H9 (cell line): Measurements from ENCODE around the gene RINT1. TPM values are rescaled to one million over a fixed set of nuclear protein-coding genes. Genes with fewer than 3 reads are reported as not detected.

Experiments
- DNase-seq: peaks from one replicate; pipeline ENCODE4 v3.0.0-alpha.2; 2017
- H2AFZ ChIP-seq: one replicate; pipeline ENCODE4 v1.6.1; 2013; ENCODE audit warnings: mild to moderate bottlenecking, low read length, control low read depth, moderate library complexity
- H2AK5ac ChIP-seq: 2 replicates; pipeline ENCODE4 v1.6.1; 2013; ENCODE audit warnings: low read length, control low read depth, mixed read lengths; ENCODE audit not compliant: insufficient read length
- H2BK120ac ChIP-seq: one replicate; pipeline ENCODE4 v1.6.1; 2013; ENCODE audit warnings: low read depth, mild to moderate bottlenecking, low read length, control low read depth, inconsistent platforms; ENCODE audit not compliant: poor library complexity, severe bottlenecking
- H2BK12ac ChIP-seq: 2 replicates; pipeline ENCODE4 v1.6.1; 2013; ENCODE audit warnings: low read length, control low read depth, mixed read lengths, low read depth; ENCODE audit not compliant: insufficient read length
- H2BK15ac ChIP-seq: 2 replicates; pipeline ENCODE4 v1.6.1; 2013; ENCODE audit warnings: low read depth, low read length, control low read depth
- H2BK20ac ChIP-seq: one replicate; pipeline ENCODE4 v1.6.1; 2013; ENCODE audit warnings: low read depth, mild to moderate bottlenecking, low read length, control low read depth, inconsistent platforms; ENCODE audit not compliant: poor library complexity, severe bottlenecking
- H2BK5ac ChIP-seq: 2 replicates; pipeline ENCODE4 v1.6.1; 2013; ENCODE audit warnings: low read length, control low read depth, mixed read lengths; ENCODE audit not compliant: insufficient read length
- H3K14ac ChIP-seq: 2 replicates; pipeline ENCODE4 v1.6.1; 2013; ENCODE audit warnings: low read length, control low read depth; ENCODE audit not compliant: insufficient read depth
- H3K18ac ChIP-seq: 2 replicates; pipeline ENCODE4 v1.6.1; 2013; ENCODE audit warnings: low read depth, mild to moderate bottlenecking, mixed read lengths, low read length, control low read depth; ENCODE audit not compliant: insufficient read length
- H3K23ac ChIP-seq: 2 replicates; pipeline ENCODE4 v1.6.1; 2013; ENCODE audit warnings: low read length, control low read depth, mixed read lengths, low read depth; ENCODE audit not compliant: insufficient read length
- H3K23me2 ChIP-seq: 2 replicates; pipeline ENCODE4 v1.6.1; 2013; ENCODE audit warnings: low read depth, mild to moderate bottlenecking, mixed read lengths, low read length, control low read depth; ENCODE audit not compliant: insufficient read length, poor library complexity, severe bottlenecking
- H3K27ac ChIP-seq: 2 replicates; pipeline ENCODE4 v1.5.1; 2013; ENCODE audit warnings: low read length, control low read depth, mixed read lengths, low read depth; ENCODE audit not compliant: insufficient read length
- H3K27me3 ChIP-seq: 2 replicates; pipeline ENCODE4 v1.6.1; 2013; ENCODE audit warnings: low read length, control low read depth, inconsistent platforms; ENCODE audit not compliant: insufficient read depth
- H3K4ac ChIP-seq: 2 replicates; pipeline ENCODE4 v1.6.1; 2013; ENCODE audit warnings: low read depth, mild to moderate bottlenecking, control low read depth, inconsistent platforms, low read length, moderate library complexity
- H3K4me1 ChIP-seq: 2 replicates; pipeline ENCODE4 v1.6.1; 2013; ENCODE audit warnings: low read length, control low read depth, inconsistent platforms; ENCODE audit not compliant: insufficient read depth
- H3K4me2 ChIP-seq: 2 replicates; pipeline ENCODE4 v1.6.1; 2013; ENCODE audit warnings: low read length, control low read depth, mixed read lengths; ENCODE audit not compliant: insufficient read length, insufficient read depth
- H3K56ac ChIP-seq: 2 replicates; pipeline ENCODE4 v1.6.1; 2013; ENCODE audit warnings: low read depth, mild to moderate bottlenecking, mixed read lengths, low read length, control low read depth; ENCODE audit not compliant: insufficient read length
- H3K79me1 ChIP-seq: 2 replicates; pipeline ENCODE4 v1.6.1; 2013; ENCODE audit warnings: low read depth, mild to moderate bottlenecking, moderate library complexity, low read length, control low read depth, inconsistent platforms; ENCODE audit not compliant: insufficient read depth, poor library complexity, severe bottlenecking
- H3K79me2 ChIP-seq: 2 replicates; pipeline ENCODE4 v1.6.1; 2013; ENCODE audit warnings: low read length, control low read depth, inconsistent platforms; ENCODE audit not compliant: insufficient read depth
- H3K9ac ChIP-seq: 2 replicates; pipeline ENCODE4 v1.6.1; 2013; ENCODE audit warnings: low read length, control low read depth, mixed read lengths; ENCODE audit not compliant: insufficient read length; ENCODE audit errors: extremely low read depth
- H3K9me3 ChIP-seq: one replicate; pipeline ENCODE4 v1.6.1; 2013; ENCODE audit warnings: low read depth, low read length, inconsistent platforms; ENCODE audit not compliant: control insufficient read depth
- H3T11ph ChIP-seq: one replicate; pipeline ENCODE4 v1.6.1; 2013; ENCODE audit warnings: mild to moderate bottlenecking, low read length, control low read depth, inconsistent platforms
- H4K20me1 ChIP-seq: one replicate; pipeline ENCODE4 v1.6.1; 2013; ENCODE audit not compliant: control insufficient read depth, insufficient read length, insufficient read depth
- H4K5ac ChIP-seq: 2 replicates; pipeline ENCODE4 v1.6.1; 2013; ENCODE audit warnings: low read depth, mild to moderate bottlenecking, mixed read lengths, low read length, control low read depth; ENCODE audit not compliant: insufficient read length
- H4K8ac ChIP-seq: replicated peaks from 2 replicates; pipeline ENCODE4 v1.6.1; 2013; ENCODE audit warnings: low read length, control low read depth, mixed read lengths, low read depth; ENCODE audit not compliant: insufficient read length
- H4K91ac ChIP-seq: 2 replicates; pipeline ENCODE4 v1.6.1; 2013; ENCODE audit warnings: low read depth, mild to moderate bottlenecking, moderate library complexity, mixed read lengths, low read length, control low read depth; ENCODE audit not compliant: insufficient read length
- H3K27ac Mint-ChIP-seq, 3 experiments: 2 replicates in 2 of 3; 3 replicates in 1 of 3; pipeline ENCODE4 v1.8.0; 2020 to 2021; ENCODE audit warnings: mixed read lengths in 3 of 3, mild to moderate bottlenecking in 1 of 3, moderate library complexity in 1 of 3
- H3K27me3 Mint-ChIP-seq: 2 replicates; pipeline ENCODE4 v1.8.0; 2021; ENCODE audit warnings: low read depth, mild to moderate bottlenecking, moderate library complexity, mixed read lengths
- H3K36me3 Mint-ChIP-seq, 3 experiments: 2 replicates in 2 of 3; 3 replicates in 1 of 3; pipeline ENCODE4 v1.8.0; 2020 to 2021; ENCODE audit warnings: low read depth in 3 of 3, mixed read lengths in 3 of 3; ENCODE audit not compliant: insufficient read depth in 1 of 3
- H3K4me1 Mint-ChIP-seq, 2 experiments: 2 replicates each; pipeline ENCODE4 v1.8.0; 2020; ENCODE audit warnings: mixed read lengths in 2 of 2
- H3K4me3 Mint-ChIP-seq, 2 experiments: 2 replicates in 1 of 2; 3 replicates in 1 of 2; pipeline ENCODE4 v1.8.0; 2020 to 2021; ENCODE audit warnings: mild to moderate bottlenecking in 2 of 2, mixed read lengths in 2 of 2, moderate library complexity in 1 of 2
- H3K9me3 Mint-ChIP-seq, 2 experiments: 2 replicates in 1 of 2; 3 replicates in 1 of 2; pipeline ENCODE4 v1.8.0; 2020; ENCODE audit warnings: mild to moderate bottlenecking in 2 of 2, mixed read lengths in 2 of 2, moderate library complexity in 1 of 2
- CTCF ChIP-seq: fragments of 200-600 bp; sonication (generic); conservative IDR thresholded peaks from 3 replicates; pipeline ENCODE4 v1.8.0; 2021; ENCODE audit warnings: antibody characterized with exemption, mild to moderate bottlenecking
- WGBS: extraction: QIAGEN DNeasy Blood & Tissue Kit; methylation state at CpG from one replicate; pipeline ENCODE4 v1.1.7; 2013; ENCODE audit warnings: missing lambda C conversion rate, low lambda C conversion rate, mixed read lengths; ENCODE audit not compliant: insufficient read length; ENCODE audit errors: extremely low coverage; 5-methylcytosine and 5-hydroxymethylcytosine counted together
- total RNA-seq: library from RNA; stranded (reverse); gene quantifications from 2 replicates; pipeline ENCODE4 v1.2.1, GENCODE V29; 2021

The RINT1 gene
- total RNA-seq, 1 experiment from 2014 or later, result 21.5 TPM

- Histone ChIP-seq H3K23ac (no peak overlapping the region), H3K79me1 (no peaks in the 10 kb centered on the region), H3K18ac (no peak overlapping the region), H4K5ac (no peak overlapping the region), H3T11ph (no peak overlapping the region), H3K56ac (no peak overlapping the region), H3K4me1 (no peaks in the 10 kb centered on the region), H3K23me2 (no peaks in the 10 kb centered on the region), H3K27ac (no peak overlapping the region), H2BK15ac (no peak overlapping the region), H4K20me1 (no peaks in the 10 kb centered on the region), H2BK5ac (no peak overlapping the region), H4K91ac (no peak overlapping the region), H3K4me2 (no peak overlapping the region), H4K8ac (no peak overlapping the region), H2AK5ac (no peak overlapping the region), H3K79me2 (no peaks in the 10 kb centered on the region), H2BK12ac (no peak overlapping the region), H3K9me3 (no peaks in the 10 kb centered on the region), H3K14ac (no peak overlapping the region), H3K27me3 (no peaks in the 10 kb centered on the region), H3K4ac (no peak overlapping the region), H2BK120ac (no peak overlapping the region), H3K9ac (no peak overlapping the region), H2BK20ac (no peak overlapping the region), H2AFZ (no peak overlapping the region)
- no peaks in the 10 kb centered on the region for H3K36me3 Mint-ChIP-seq
- peak overlapping the region in 1 of 3 experiments; percentile 48; a peak in 1 of 7 replicates for H3K27ac Mint-ChIP-seq
- no peak overlapping the region for H3K4me3 Mint-ChIP-seq
- DNase-seq, result no peak
- TF ChIP-seq CTCF, result no peak
- WGBS, result no CpG with 5 or more reads among the region's 5 CpGs
- H3K4me1 Mint-ChIP-seq, result peaks cover 6 to 8% of the 10 kb centered on the region in 2 experiments
- H3K9me3 Mint-ChIP-seq, result no peaks in the 10 kb centered on the region
- no peaks in the 10 kb centered on the region for H3K27me3 Mint-ChIP-seq
Measured at GRCh38 chr7:105590793-105591192, 58.8 kb downstream of the RINT1 start.
